AG08395 (cell line): ENCODE measurements around the gene HEBP2.
A peak's percentile ranks its signal among the peaks of the same experiment; 100 is the strongest.

ENCODE experiments used
- DNase-seq: peaks from one replicate; pipeline ENCODE4 v3.0.0; 2012; ENCODE audit warnings: mixed read lengths, low spot score

Gene HEBP2

GRCh38 chr6:138397128-138398122 lies 6.6 kb upstream of the HEBP2 start:
- DNase-seq: peak; percentile 11

GRCh38 chr6:138400326-138400725 lies 3.7 kb upstream of the HEBP2 start:
- DNase-seq: no peak

GRCh38 chr6:138401960-138402837 lies 1.8 kb upstream of the HEBP2 start:
- no peak for DNase-seq

GRCh38 chr6:138402838-138403187 lies 1.2 kb upstream of the HEBP2 start:
- DNase-seq: no peak

GRCh38 chr6:138403324-138403800 lies 661 bp upstream of the HEBP2 start:
- peak; percentile 25 for DNase-seq

GRCh38 chr6:138404666-138405337 lies 779 bp downstream of the HEBP2 start:
- peak; percentile 24 for DNase-seq

- no peak for DNase-seq
Measured at GRCh38 chr6:138405816-138406413, 1.9 kb downstream of the HEBP2 start.

GRCh38 chr6:138406443-138406842 lies 2.4 kb downstream of the HEBP2 start:
- no peak for DNase-seq

GRCh38 chr6:138410048-138410735 lies 6.2 kb downstream of the HEBP2 start:
- DNase-seq: no peak

- DNase-seq: peak; percentile 63
Measured at GRCh38 chr6:138410972-138411880, 7.2 kb downstream of the HEBP2 start.

- DNase-seq: no peak
Measured at GRCh38 chr6:138415125-138415524, 11.1 kb downstream of the HEBP2 start.

- DNase-seq: no peak
Measured at GRCh38 chr6:138416206-138416605, 12.2 kb downstream of the HEBP2 start.

- no peak for DNase-seq
Measured at GRCh38 chr6:138417493-138418117, 13.6 kb downstream of the HEBP2 start.

- DNase-seq: no peak
Measured at GRCh38 chr6:138418118-138418742, 14.2 kb downstream of the HEBP2 start.

GRCh38 chr6:138419766-138420165 lies 15.7 kb downstream of the HEBP2 start:
- no peak for DNase-seq

- no peak for DNase-seq
Measured at GRCh38 chr6:138420356-138420755, 16.3 kb downstream of the HEBP2 start.

GRCh38 chr6:138421089-138421488 lies 17.1 kb downstream of the HEBP2 start:
- no peak for DNase-seq

- no peak for DNase-seq
Measured at GRCh38 chr6:138421608-138422007, 17.6 kb downstream of the HEBP2 start.

GRCh38 chr6:138422861-138423260 lies 18.8 kb downstream of the HEBP2 start:
- no peak for DNase-seq
